ENCODE data around the gene PROS1. TPM values are rescaled to one million over a fixed set of nuclear protein-coding genes. Genes with fewer than 3 reads are reported as not detected.

The PROS1 gene
- total and polyA plus RNA-seq, 9 of the 15 experiments (the other 6 are each of a cell fraction or from before 2014, with no cell fraction given), result 5.5 to 50.5 (median 22.7) TPM

DNA sequence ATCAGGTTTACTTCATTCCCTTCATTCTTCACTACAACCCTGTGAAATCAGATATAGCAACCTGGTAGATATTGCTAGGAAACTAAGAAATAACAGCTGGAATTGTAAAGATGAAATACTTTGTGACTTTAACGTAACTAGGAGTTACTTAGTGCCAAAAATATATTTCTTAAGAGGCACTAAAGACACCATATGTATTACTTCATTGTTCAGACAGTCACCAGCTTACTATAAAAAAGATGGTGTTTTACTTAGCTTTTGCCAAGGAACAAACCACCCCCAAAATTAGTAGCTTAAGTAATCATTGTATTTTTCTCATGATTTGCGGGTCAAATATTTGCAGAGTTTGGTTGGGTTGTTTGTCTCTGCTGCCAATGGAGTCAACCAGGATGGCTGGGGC is 62.5 kb downstream of the PROS1 start (continued):
- TF ChIP-seq ZNF655 (CRISPR knock-in tag; IDR thresholded peaks at IDR 0.05) (no peak), ZFP36 (IDR thresholded peaks at IDR 0.05; ENCODE audit: low read depth, low read length, partially characterized antibody) (no peak), ZNF764 (CRISPR knock-in tag; IDR thresholded peaks at IDR 0.05; ENCODE audit: low read depth) (no peak), ZNF324 (CRISPR knock-in tag; IDR thresholded peaks at IDR 0.05) (no peak)
- TF ChIP-seq, protein P1, sequence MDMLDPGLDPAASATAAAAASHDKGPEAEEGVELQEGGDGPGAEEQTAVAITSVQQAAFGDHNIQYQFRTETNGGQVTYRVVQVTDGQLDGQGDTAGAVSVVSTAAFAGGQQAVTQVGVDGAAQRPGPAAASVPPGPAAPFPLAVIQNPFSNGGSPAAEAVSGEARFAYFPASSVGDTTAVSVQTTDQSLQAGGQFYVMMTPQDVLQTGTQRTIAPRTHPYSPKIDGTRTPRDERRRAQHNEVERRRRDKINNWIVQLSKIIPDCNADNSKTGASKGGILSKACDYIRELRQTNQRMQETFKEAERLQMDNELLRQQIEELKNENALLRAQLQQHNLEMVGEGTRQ (CRISPR knock-in tag; IDR thresholded peaks at IDR 0.05), result no peak

DNA sequence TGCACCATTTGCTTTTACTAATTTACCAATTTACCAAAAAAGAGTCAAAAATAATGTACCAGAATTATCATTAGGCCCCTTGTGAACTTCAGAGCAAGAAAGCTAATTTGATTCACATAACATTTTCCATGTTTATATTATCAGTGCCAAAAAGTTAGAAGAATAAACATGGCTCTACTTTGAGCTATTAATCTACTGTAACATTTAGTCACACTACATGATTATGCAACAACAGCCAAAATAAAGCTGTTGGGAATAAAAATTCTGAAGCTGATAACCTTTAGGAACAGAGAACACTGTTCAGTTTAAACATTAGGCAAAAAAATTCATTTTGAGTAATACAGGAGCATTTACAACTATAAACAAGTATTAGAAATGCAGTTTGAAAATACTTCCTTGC is 63.6 kb downstream of the PROS1 start:
- FAIRE-seq, result no peak
- CTCF ChIA-PET (ENCODE audit: low intra/inter-chr PET ratio), result no interaction called here
- TF ChIP-seq FIP1L1 (IDR thresholded peaks at IDR 0.05; ENCODE audit: low read depth, low read length, poor library complexity, severe bottlenecking) (no peak), ZNF449 (CRISPR knock-in tag; IDR thresholded peaks at IDR 0.05) (no peak), CSDE1 (IDR thresholded peaks at IDR 0.05) (no peak), PKNOX1 (IDR thresholded peaks at IDR 0.05) (no peak), XRCC3 (IDR thresholded peaks at IDR 0.05) (no peak), ARID2 (IDR thresholded peaks at IDR 0.05) (no peak), ZNF197 (CRISPR knock-in tag; IDR thresholded peaks at IDR 0.05; ENCODE audit: low read depth) (no peak), RFX5 (IDR thresholded peaks at IDR 0.05; ENCODE audit: low read depth, low read length) (no peak), CBFB (CRISPR knock-in tag; IDR thresholded peaks at IDR 0.05) (no peak), SMARCC2 (IDR thresholded peaks at IDR 0.05; ENCODE audit: low read depth) (no peak)
- TF ChIP-seq, protein P2, sequence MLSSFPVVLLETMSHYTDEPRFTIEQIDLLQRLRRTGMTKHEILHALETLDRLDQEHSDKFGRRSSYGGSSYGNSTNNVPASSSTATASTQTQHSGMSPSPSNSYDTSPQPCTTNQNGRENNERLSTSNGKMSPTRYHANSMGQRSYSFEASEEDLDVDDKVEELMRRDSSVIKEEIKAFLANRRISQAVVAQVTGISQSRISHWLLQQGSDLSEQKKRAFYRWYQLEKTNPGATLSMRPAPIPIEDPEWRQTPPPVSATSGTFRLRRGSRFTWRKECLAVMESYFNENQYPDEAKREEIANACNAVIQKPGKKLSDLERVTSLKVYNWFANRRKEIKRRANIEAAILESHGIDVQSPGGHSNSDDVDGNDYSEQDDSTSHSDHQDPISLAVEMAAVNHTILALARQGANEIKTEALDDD (IDR thresholded peaks at IDR 0.05), result no peak
- TF ChIP-seq, protein P3, sequence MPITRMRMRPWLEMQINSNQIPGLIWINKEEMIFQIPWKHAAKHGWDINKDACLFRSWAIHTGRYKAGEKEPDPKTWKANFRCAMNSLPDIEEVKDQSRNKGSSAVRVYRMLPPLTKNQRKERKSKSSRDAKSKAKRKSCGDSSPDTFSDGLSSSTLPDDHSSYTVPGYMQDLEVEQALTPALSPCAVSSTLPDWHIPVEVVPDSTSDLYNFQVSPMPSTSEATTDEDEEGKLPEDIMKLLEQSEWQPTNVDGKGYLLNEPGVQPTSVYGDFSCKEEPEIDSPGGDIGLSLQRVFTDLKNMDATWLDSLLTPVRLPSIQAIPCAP (CRISPR knock-in tag; IDR thresholded peaks at IDR 0.05; ENCODE audit: borderline replicate concordance), result no peak

More for the DNA sequence above, 63.6 kb downstream of the PROS1 start:
- no peak overlapping the region for H2AFZ ChIP-seq (ENCODE audit: low read depth, low read length)
- H3K4me3 ChIP-seq, result no peak overlapping the region
- no peaks in the 10 kb centered on the region for H4K20me1 ChIP-seq (replicated peaks; ENCODE audit: control insufficient read depth, insufficient read depth, low read length)
- no TSS peak for BruUV-seq (replicated peaks)
- ATAC-seq (no peak), DNase-seq (ENCODE audit: extremely low read depth in 1 of 4, low spot score in 3 of 4) (no peak)
- POLR2A ChIA-PET, result no interaction called here
- H3K9me3 ChIP-seq (replicated peaks; ENCODE audit: control insufficient read depth, insufficient read depth, low read depth, low read length), result no peaks in the 10 kb centered on the region
- in situ Hi-C loops (cut with MboI), result no loop called here
- no peaks in the 10 kb centered on the region for H3K79me2 ChIP-seq (ENCODE audit: control insufficient read depth, insufficient read depth, low read length)
- H3K36me3 ChIP-seq (ENCODE audit: control insufficient read depth, insufficient read depth, low read length), result peaks cover 3% of the 10 kb centered on the region; the same call in 1 of the 3 replicates
- H3K4me1 ChIP-seq (replicated peaks in 1 of 2; ENCODE audit: control insufficient read depth in 2 of 2, insufficient read depth in 2 of 2, low read length in 2 of 2), result no peaks in the 10 kb centered on the region
- no peak overlapping the region for H3K9ac ChIP-seq (ENCODE audit: insufficient read depth in 1 of 2, low read depth in 2 of 2, low read length in 2 of 2)
- no peak overlapping the region for H3K27ac ChIP-seq (ENCODE audit: extremely low read depth, low read depth, low read length)
- no peaks in the 10 kb centered on the region for H3K9me1 ChIP-seq (ENCODE audit: control insufficient read depth, insufficient read depth, low read length)
- no peaks in the 10 kb centered on the region for H3K27me3 ChIP-seq (ENCODE audit: control insufficient read depth in 2 of 2, insufficient read depth in 2 of 2, low read length in 2 of 2)
- intact Hi-C loops (cut with micrococcal nuclease), result no loop called here
- H3K4me2 ChIP-seq (ENCODE audit: insufficient read depth, low read length), result no peak overlapping the region

Data from K562 (cell line).